Superior temporal gyrus (tissue), 1 donor: ENCODE data around the gene ETNPPL.

ENCODE experiments used
- DNase-seq: peaks from one replicate; pipeline ENCODE4 v3.0.0-alpha.2; 2016; ENCODE audit errors: extremely low spot score

The ETNPPL gene

DNA sequence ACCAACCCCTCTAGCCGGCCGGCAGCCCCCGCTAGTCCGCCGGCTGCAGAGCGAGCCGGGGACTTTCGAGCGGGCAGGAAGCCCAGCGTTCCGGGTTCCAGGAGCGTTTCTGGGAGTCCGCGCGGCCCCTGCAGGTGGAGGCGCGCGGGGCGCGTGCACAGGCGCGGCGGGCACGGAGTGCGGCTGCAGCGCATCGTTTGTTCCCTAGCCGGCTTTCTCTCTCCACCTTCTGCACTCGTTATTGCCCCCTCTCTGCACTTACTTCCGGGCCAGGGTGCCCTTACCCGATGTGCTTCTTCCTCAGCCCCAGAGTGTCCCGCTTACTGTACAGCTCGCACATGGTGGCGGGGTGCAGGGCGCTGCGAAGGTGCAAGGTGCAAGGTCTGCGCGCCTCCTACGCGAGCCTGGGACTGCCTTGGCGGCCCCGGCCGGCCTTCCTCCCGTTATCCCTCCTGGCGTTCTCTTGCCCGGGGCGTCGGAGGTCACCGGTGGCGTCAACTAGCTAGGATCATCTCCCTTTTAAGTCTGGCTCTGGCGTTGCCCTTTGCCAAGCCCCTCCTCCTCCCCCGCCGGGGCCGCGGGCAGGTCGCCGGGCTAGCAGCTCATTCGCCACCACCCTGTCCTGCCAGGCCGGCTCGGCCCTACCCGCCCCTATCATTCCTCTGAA, at the start of gene ETNPPL:
ETNPPL (minus strand) TSS at position 495 of the 667 bp plus-strand sequence; CDS start at position 340, 155 bp downstream.
- no peak for DNase-seq

DNA sequence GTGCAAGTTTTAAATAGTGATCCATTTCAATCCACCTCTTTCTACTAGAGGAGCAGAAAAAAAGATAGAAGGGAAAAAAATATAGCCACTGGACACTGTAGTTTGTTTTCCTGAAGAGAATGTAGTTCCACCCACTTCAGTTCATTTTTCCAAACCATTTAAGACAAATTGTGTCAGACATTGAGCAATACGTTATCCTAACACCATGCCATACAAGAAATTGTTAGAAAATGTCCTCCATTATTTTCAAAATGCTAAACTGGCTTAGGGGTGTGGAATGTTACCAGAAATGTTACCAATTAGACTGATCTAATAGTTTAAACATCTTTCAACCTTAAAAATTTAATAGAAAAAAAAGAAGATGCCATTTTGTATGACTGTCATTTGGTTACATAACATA, 48.6 kb upstream of the ETNPPL start:
- DNase-seq = no peak

- no peak for DNase-seq
Measured at GRCh38 chr4:108810087-108810486, 47.2 kb upstream of the ETNPPL start.

DNA sequence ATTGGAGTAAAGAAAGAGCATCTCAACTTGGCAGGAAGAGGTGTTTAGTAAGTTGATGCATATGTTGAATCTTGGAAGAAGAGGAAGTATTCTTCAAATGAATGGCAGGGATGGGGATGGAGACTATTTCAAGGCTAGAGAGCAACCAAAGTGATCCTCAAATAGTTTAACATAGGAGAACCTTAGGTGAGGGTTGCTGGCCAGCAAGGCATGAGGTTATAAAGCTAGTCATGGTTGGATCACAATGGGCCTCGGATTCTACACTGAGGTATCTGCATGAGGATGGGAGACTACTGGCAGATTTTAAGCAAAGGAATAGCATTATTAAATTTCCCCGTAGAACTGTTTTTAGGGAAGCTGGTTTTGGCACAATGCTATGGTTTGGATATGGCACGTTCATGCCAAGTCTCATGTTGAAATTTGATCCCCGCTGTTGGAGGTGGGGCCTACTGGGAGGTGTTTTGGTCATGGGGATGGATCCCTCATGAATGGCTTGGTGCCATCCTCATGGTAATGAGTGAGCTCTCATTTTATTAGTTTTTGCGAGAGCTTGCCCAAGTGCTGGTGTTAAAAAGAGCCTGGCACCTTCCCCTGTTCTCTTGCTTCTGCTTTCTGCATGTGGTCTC, 41.9 kb upstream of the ETNPPL start:
- no peak for DNase-seq

DNA sequence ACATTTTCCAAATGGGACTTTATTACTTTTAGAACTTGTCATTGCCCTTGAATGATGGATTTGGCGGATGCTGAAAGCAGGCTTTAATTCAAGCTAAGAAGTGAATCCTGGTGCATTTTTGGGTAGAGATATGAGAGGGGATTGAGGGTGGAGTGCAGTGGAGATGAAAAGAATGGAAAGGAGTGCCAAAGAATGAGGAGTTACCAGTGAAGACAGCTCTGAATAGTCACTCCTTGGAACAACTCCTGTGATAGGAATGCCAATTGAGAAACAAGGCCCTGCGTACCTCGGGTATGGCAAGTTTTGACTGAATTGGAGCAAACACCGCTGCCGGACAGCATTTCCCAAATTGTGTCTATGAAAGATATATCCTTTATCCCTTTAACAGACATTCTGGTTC, 36.5 kb upstream of the ETNPPL start:
- DNase-seq = no peak

DNA sequence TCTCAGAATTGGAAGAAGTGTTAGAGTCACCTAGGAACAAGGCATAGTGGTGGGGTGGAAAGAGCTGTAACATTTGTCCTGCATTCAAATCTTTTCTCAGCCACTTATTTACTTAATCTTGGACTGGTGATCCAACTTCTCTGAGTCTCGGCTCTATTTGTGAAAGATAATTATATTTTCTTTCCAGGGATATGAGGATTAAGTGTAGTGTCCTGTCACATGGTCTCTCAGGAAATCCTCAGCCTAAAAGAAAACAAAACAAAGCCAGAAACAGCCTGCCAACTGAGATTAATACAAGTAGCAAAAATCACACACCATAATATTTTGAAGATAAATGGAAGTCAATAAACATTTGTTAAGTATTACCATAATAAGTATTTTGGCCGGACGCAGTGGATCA, 33.3 kb upstream of the ETNPPL start:
- DNase-seq = no peak

DNA sequence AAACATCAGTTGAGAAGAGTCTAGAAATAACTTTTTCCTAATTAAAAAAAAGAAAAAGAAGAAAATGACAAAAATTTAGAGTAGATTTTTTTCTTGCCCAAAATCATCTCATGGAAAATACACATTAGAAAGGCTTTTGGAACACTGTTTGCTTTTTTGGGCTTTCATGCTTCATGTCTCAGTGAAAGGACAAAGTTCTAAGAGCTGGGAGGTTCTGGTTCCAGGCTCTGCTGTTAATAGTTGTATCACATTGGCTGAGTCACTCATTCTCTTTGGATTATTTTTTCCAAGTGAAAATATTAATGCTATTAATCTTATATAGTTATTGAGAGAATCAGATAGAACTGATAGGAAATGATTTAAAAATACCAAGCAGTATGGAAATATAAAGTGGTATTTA, 32.9 kb upstream of the ETNPPL start:
- DNase-seq = no peak

DNA sequence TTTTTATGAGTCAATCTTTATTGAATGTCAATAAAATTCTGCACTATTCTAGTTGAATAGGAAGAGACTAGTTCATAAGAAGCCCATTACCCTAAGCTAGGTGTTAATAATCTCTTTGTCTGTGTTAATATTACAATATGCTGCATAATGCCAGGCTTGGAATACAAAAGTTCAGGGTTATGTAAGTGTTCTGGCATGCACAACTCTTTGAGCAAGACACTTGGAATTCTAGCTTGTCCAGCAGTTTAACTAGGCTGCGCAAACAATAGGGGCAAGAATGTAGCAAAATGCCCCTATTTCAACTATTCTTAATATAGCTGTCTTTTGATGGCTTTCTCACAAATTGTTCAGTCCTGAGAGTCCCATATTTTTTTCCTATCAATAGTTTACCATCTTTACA, 31.3 kb upstream of the ETNPPL start:
- peak; percentile 38 for DNase-seq

DNA sequence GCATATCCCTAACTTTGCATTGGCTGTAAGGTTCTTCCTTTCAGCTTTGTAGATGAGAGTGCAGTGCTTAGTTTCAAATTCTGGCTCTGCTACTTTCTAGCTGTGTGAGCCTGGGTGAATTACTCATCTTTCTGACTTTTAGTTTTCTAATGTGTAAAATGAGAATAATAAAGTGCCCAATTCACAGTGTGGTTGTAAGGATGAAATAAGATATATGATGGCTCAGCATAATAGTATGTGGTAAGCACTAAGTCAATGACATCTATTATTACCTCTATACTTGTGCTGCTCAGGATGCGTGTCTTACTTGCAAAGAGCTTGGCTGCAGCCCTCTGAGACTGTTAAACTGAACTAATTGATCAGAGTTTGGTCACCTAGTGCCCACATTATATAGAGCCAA, 30.6 kb upstream of the ETNPPL start:
- DNase-seq = no peak

DNA sequence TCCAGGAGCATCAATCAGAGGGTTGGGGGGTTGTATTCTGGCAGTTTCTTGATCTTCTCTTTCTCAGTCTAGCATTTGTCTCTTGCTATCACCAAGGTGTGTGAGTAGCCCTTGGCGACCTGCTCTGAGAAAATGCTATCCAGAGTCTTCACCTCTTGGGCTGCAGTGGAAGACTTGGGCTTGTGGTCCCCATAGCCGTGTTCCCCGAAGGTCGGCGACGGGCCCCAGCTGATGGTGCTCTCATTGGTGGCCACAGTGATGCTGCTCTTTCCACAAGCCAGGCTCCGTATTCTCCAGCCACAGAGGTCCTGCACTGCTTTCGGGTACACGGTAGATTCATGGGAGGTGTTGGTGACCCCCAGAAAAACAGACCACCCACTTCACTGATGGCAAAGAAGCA, 25.9 kb upstream of the ETNPPL start:
- DNase-seq = no peak

DNA sequence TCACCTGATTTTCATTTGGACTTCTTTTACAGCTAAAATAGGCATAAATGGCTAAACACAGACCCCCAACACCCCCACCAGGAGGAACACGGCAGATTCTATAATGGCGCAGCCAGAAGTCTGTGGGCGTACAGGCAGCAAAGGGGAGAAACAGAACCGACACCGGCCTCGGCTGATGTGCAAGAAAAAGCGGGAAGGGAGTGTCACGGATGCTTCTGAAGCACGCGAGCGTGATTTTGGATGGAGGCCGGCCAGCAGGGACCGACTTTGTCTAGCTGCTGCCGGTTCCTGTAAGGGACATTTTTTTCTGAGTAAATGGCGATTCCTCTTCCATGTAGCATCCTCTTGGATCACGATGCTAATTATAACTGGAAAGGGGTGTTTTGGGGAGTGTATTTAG, 24.9 kb upstream of the ETNPPL start:
- DNase-seq = no peak

DNA sequence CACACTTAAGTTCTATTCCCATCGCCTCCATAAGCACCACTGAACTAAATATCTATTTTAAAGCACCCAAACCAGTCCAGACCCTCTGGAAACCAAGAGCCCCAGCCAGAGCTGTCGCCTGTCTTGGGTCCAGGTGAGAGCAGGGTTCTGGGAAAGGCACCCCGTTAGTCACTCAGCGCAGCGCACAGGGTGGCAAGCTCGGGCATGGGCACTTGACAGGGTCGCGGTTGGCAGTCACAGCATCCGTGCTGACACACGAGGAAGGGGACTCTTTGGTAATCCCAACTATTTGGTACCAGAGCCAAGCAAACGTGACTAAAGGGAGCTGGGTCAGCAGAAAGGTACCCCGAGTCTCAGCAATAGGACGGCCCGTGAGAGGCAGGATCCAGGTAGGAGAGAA, 24.3 kb upstream of the ETNPPL start:
- DNase-seq = no peak

- no peak for DNase-seq
Measured at GRCh38 chr4:108786351-108786750, 23.5 kb upstream of the ETNPPL start.

DNA sequence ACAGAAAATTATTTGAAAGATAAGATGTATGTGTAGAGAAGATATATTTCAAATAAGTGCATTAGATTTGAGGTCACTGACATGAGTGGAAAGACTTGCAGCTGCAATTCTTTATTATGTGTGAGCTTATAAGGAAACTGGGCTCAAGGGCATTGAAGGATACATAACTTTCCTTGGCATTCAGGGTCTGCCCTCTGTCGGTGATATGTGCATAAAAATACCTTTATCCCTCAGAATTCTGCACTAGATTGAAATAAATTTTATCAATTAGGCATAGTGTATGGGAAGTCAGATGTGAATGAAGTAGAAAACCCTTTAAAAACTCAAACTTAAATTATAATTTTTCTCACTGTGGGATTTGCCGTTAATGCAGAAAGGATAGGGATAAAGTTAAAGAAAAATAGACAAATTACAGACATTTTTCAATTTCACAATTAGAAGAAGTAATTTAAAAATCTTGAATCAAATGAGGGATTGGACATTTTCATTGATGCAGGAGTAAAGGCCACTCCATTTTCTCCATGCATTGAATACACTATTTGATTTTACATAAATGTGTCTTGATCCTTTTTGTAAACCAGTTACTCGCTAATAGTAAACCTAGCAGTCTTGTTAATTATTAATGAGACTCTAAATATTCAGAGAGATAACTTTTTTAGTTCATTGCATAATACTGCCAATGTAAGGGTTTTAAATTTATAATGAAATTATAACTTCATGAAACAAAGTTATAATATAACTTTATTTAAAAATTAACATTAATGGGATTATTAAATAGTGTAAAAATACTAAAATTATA, 21.0 kb upstream of the ETNPPL start:
- no peak for DNase-seq

- no peak for DNase-seq
Measured at GRCh38 chr4:108779958-108780357, 17.1 kb upstream of the ETNPPL start.

DNA sequence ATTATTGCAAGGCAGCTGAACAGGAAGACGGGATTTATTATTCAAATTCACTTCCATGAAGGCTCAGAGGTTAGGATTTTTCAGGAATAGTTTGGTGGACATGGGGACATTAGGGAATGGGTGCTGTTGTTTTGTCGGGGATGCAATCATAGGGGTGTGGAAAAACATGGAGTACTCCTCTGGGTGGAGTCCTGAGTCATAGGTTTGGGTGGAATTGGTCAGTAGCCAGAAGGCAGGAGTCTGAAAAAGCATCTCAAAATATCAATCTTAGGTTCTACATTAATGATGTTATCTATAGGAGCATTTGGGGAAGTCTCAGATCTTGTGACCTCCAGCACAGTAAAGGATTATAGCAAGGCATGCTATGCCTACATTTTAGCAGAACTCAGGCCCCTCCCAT, 14.5 kb upstream of the ETNPPL start:
- DNase-seq = no peak

- no peak for DNase-seq
Measured at GRCh38 chr4:108775921-108776320, 13.1 kb upstream of the ETNPPL start.

DNA sequence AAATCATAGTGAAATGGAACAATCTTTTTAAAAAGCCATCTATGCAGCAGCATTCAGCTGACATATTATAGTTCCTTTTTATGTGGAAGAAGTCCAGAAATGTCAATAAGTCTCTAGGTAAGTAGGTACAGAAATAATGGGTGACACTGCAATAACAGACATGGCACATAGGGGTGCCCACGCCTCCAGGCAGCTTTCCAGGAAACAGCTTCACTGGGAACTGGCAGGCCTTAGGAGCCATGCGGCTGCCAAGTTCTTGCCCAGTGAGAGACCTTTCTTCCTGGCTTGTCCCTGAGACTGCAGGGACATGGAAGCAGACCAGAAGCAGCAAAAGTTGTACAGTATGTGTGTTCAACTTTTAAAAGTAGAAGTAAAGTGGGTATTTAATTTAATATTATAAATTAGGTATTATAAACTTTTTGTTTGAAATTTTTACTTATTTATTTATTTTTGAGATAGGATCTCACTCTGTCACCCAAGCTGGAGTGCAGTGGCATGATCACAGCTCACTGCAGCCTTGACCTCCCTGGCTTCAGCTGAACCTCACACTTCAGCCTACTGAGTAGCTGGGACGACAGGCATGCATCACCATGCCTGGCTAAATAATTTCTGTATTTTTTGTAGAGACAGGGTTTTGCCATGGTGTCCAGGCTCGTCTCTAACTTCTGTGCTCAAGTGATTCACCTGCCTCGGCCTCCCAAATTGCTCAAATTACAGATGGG, 12.1 kb upstream of the ETNPPL start:
- DNase-seq = no peak

GRCh38 chr4:108772402-108772801, 9.5 kb upstream of the ETNPPL start:
- DNase-seq = no peak

DNA sequence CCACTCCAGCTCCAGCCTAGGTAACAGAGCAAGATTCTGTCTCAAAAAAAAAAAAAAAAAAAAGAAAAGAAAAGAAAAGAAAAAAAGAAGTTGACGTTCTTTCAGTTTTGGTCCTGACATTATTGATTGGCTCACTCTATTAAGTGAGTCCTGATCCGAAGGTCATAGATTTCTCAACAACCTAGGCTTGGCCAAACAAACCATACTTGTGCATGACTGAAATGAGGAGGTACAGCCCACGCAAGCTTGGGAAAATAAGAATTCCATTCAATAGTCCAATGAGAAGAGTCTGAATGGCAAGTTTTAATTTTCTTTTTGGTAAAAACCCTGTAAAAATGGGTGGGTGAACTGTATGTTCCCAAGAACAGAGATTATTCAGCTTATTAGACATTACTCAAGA, 3.2 kb upstream of the ETNPPL start:
- DNase-seq = no peak

DNA sequence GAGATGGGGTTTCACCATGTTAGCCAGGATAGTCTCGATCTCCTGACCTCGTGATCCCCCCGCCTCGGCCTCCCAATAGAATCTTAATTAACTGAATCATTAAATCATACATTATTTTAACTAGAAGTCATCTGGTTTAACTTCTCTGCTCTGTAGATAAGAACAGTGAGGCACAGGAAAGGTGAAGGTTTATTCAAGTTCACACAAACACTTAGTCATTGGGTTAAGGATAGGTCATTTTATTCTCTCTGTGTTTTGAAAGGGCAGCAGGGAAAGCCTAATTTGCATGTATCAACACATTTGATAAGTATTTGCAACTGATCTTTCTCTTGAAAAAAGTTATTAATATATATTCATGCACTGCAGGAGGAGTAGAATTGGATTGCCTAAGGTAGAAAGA, 1.1 kb upstream of the ETNPPL start:
- no peak for DNase-seq

DNA sequence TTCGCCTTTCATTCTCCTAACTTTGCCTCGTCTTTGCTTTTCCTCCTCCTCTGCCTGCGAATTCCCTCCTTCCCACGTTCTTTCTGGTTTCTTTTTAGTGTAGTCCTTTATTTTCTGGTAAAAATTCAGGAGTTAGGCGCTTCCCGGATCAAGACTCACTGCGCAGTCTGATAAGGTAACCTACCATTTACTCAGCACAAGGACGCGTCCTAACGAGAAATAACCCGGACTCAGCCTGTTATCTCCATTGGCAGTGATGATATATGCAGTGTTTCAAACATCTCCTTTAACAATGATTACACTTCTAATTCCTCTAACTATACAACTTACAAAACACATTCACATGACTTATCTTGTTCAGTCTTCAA, 357 bp upstream of the ETNPPL start:
- no peak for DNase-seq
